K562 (cell line): Measurements from ENCODE around the gene CAPZA1. TPM values are rescaled to one million over a fixed set of nuclear protein-coding genes. Genes with fewer than 3 reads are reported as not detected.

ENCODE experiments used
- ATAC-seq: fragments of 200-7000 bp; cut with Tn5 transposase; 3 replicates; pipeline ENCODE4 v1.9.1; 2020; ENCODE audit warnings: moderate library complexity
- BruUV-seq: library from RNA; stranded (reverse); fragments of 400-500 nt; replicated peaks from 2 replicates; lab custom pipeline; 2021; lab: Mats Ljungman, UMichigan
- CTCF ChIA-PET: fragments of 300-600 bp; formaldehyde crosslinking; extraction: SDS; loops from one replicate; lab custom pipeline; 2021; ENCODE audit warnings: low intra/inter-chr PET ratio; lab: Yijun Ruan, JAX
- POLR2A ChIA-PET: fragments of 300-600, 350-650 bp; sonication (Branson Sonifier 250); formaldehyde crosslinking; extraction: SDS; loops from one replicate; lab custom pipeline; 2021; ENCODE audit warnings: antibody characterized with exemption, inconsistent platforms; lab: Yijun Ruan, JAX
- DNase-seq, 4 experiments: peaks; one replicate each; pipeline versions ENCODE4 v3.0.0 to v3.0.0-alpha.2; 2011 to 2018; ENCODE audit warnings: low spot score in 3 of 4, mixed read lengths in 3 of 4; ENCODE audit errors: extremely low read depth in 1 of 4
- FAIRE-seq: peaks from 2 replicates; lab custom pipeline; 2011; peaks lifted over from hg19 to GRCh38; lab: Jason Lieb, UNC
- H2AFZ ChIP-seq: 2 replicates; pipeline ENCODE4 v1.6.0; 2011; ENCODE audit warnings: low read depth, low read length, control low read depth, inconsistent platforms
- H3K27ac ChIP-seq: fragments of 200-600 bp; 3 replicates; pipeline ENCODE4 v1.8.0; 2011; ENCODE audit warnings: low read depth, mild to moderate bottlenecking, control low read depth, inconsistent platforms, low read length, moderate library complexity, mixed read lengths; ENCODE audit errors: extremely low read depth
- H3K27me3 ChIP-seq, 2 experiments: fragments of 300-600 bp in 1 of 2; 2 replicates in 1 of 2; 3 replicates in 1 of 2; pipeline versions ENCODE4 v1.6.0 to v1.8.0; 2011; ENCODE audit warnings: inconsistent platforms in 2 of 2, low read length in 2 of 2, mild to moderate bottlenecking in 1 of 2, mixed read lengths in 1 of 2, moderate library complexity in 1 of 2; ENCODE audit not compliant: control insufficient read depth in 2 of 2, insufficient read depth in 2 of 2
- H3K36me3 ChIP-seq: fragments of 300-600 bp; 3 replicates; pipeline ENCODE4 v1.8.0; 2011; ENCODE audit warnings: mild to moderate bottlenecking, low read length, inconsistent platforms; ENCODE audit not compliant: control insufficient read depth, insufficient read depth
- H3K4me1 ChIP-seq, 2 experiments: fragments of 200-600 bp in 1 of 2; replicated peaks in 1 of 2; 2 replicates in 1 of 2; 3 replicates in 1 of 2; pipeline versions ENCODE4 v1.5.1 to v1.8.0; 2011; ENCODE audit warnings: inconsistent platforms in 2 of 2, low read length in 2 of 2, mild to moderate bottlenecking in 1 of 2, mixed read lengths in 1 of 2, moderate library complexity in 1 of 2; ENCODE audit not compliant: control insufficient read depth in 2 of 2, insufficient read depth in 2 of 2
- H3K4me2 ChIP-seq: 2 replicates; pipeline ENCODE4 v1.6.1; 2011; ENCODE audit warnings: low read length, control low read depth, inconsistent platforms, mixed read lengths; ENCODE audit not compliant: insufficient read depth
- H3K4me3 ChIP-seq: fragments of 200-600 bp; sonication (generic), shearing (Covaris generic); 2 replicates; pipeline ENCODE4 v1.5.1; 2016; ENCODE audit warnings: control low read depth, inconsistent platforms
- H3K79me2 ChIP-seq: fragments of 200-600 bp; 3 replicates; pipeline ENCODE4 v1.8.0; 2011; ENCODE audit warnings: low read length, inconsistent platforms; ENCODE audit not compliant: control insufficient read depth, insufficient read depth
- H3K9ac ChIP-seq, 2 experiments: 2 replicates each; pipeline versions ENCODE4 v1.6.0 to v1.6.1; 2011; ENCODE audit warnings: low read depth in 2 of 2, low read length in 2 of 2, control low read depth in 1 of 2, inconsistent platforms in 1 of 2, mild to moderate bottlenecking in 1 of 2, mixed read lengths in 1 of 2; ENCODE audit not compliant: insufficient read depth in 1 of 2
- H3K9me1 ChIP-seq: one replicate; pipeline ENCODE4 v1.6.0; 2011; ENCODE audit warnings: inconsistent platforms, mild to moderate bottlenecking, low read length, moderate library complexity; ENCODE audit not compliant: control insufficient read depth, insufficient read depth
- H3K9me3 ChIP-seq: replicated peaks from 2 replicates; pipeline ENCODE4 v1.5.1; 2011; ENCODE audit warnings: low read depth, low read length, inconsistent platforms; ENCODE audit not compliant: control insufficient read depth, insufficient read depth
- H4K20me1 ChIP-seq: replicated peaks from 2 replicates; pipeline ENCODE4 v1.6.1; 2011; ENCODE audit warnings: low read length, inconsistent platforms, mixed read lengths; ENCODE audit not compliant: control insufficient read depth, insufficient read depth
- ARID2 ChIP-seq: fragments of 450-650 bp; IDR thresholded peaks from 2 replicates; pipeline ENCODE4 v1.6.1; 2017; ENCODE audit warnings: antibody characterized with exemption, mild to moderate bottlenecking
- CHAMP1 ChIP-seq: fragments of 450-650 bp; IDR thresholded peaks from 2 replicates; pipeline ENCODE4 v1.6.1; 2016; ENCODE audit warnings: mild to moderate bottlenecking
- CREM ChIP-seq: IDR thresholded peaks from 2 replicates; pipeline ENCODE4 v1.6.1; 2014; ENCODE audit warnings: antibody characterized with exemption, low read depth
- JUND ChIP-seq, 2 experiments: IDR thresholded peaks; 2 replicates in 1 of 2; 3 replicates in 1 of 2; pipeline ENCODE4 v1.6.1; 2011; ENCODE audit warnings: borderline replicate concordance in 2 of 2, low read depth in 2 of 2, low read length in 2 of 2, improper control_type of control experiment in 1 of 2, missing biosample characterization in 1 of 2, missing genetic modification characterization in 1 of 2, missing genetic modification reagents in 1 of 2
- MEIS2 ChIP-seq: fragments of 450-650 bp; IDR thresholded peaks from 2 replicates; pipeline ENCODE4 v1.6.1; 2014; ENCODE audit warnings: mild to moderate bottlenecking; ENCODE audit not compliant: partially characterized antibody
- NCOA6 ChIP-seq: fragments of 450-650 bp; IDR thresholded peaks from 2 replicates; pipeline ENCODE4 v1.6.1; 2017; ENCODE audit warnings: mild to moderate bottlenecking
- NFIC ChIP-seq: fragments of 450-650 bp; IDR thresholded peaks from 2 replicates; pipeline ENCODE4 v1.6.1; 2017; ENCODE audit warnings: mild to moderate bottlenecking, inconsistent platforms
- SP1 ChIP-seq: sonication (generic); formaldehyde crosslinking; IDR thresholded peaks from 2 replicates; pipeline ENCODE4 v1.8.1; 2022; ENCODE audit warnings: mild to moderate bottlenecking, missing genetic modification reagents
- TCF7L2 ChIP-seq: fragments of 150-350 bp; IDR thresholded peaks from 2 replicates; pipeline ENCODE4 v1.6.1; 2016; ENCODE audit warnings: low read depth, mild to moderate bottlenecking, low read length, moderate library complexity
- TGIF2 ChIP-seq: sonication (generic); formaldehyde crosslinking; IDR thresholded peaks from 2 replicates; pipeline ENCODE4 v1.8.1; 2022; ENCODE audit warnings: mild to moderate bottlenecking, missing genetic modification reagents, moderate library complexity
- ZNF121 ChIP-seq: sonication (generic); formaldehyde crosslinking; conservative IDR thresholded peaks from 2 replicates; pipeline ENCODE4 v1.8.0; 2022; ENCODE audit warnings: missing genetic modification reagents
- ZNF140 ChIP-seq: fragments of 250-450 bp; sonication (Bioruptor Pico); IDR thresholded peaks from 2 replicates; pipeline ENCODE4 v1.8.0; 2021; ENCODE audit warnings: moderate library complexity, mild to moderate bottlenecking, inconsistent platforms
- ZNF197 ChIP-seq: fragments of 200-800 bp; sonication (Bioruptor generic); IDR thresholded peaks from 2 replicates; pipeline ENCODE4 v1.6.1; 2016; ENCODE audit warnings: low read depth, missing genetic modification characterization, missing compliant biosample characterization
- ZNF212 ChIP-seq: fragments of 450-650 bp; formaldehyde crosslinking; IDR thresholded peaks from 2 replicates; pipeline ENCODE4 v1.4.0; 2020; ENCODE audit warnings: mild to moderate bottlenecking
- ZNF274 ChIP-seq: IDR thresholded peaks from 2 replicates; pipeline ENCODE4 v1.6.1; 2011; ENCODE audit warnings: low read depth, mild to moderate bottlenecking, low read length, moderate library complexity, borderline replicate concordance
- ZNF408 ChIP-seq: fragments of 250-450 bp; sonication (Bioruptor Pico); IDR thresholded peaks from 2 replicates; pipeline ENCODE4 v1.4.0; 2020; ENCODE audit warnings: low read depth, mild to moderate bottlenecking, moderate library complexity
- WGBS: fragments of 100-300 bp; shearing (Covaris generic); methylation state at CpG from one replicate; pipeline ENCODE4 v1.1.6; 2016; ENCODE audit warnings: low coverage, mixed read lengths; ENCODE audit not compliant: insufficient coverage; ENCODE audit errors: missing lambda C conversion rate; 5-methylcytosine and 5-hydroxymethylcytosine counted together
- in situ Hi-C: fragments of 300-500 bp; cut with MboI; formaldehyde crosslinking; loops from 4 replicates; pipeline ENCODE4 v1.15.0; 2018; ENCODE audit warnings: inconsistent platforms, mixed read lengths
- intact Hi-C: fragments of 100-400 bp; cut with micrococcal nuclease; formaldehyde crosslinking; loops from 2 replicates; pipeline ENCODE4 v1.14.2; 2022
- polyA plus RNA-seq, 8 experiments: library from polyadenylated mRNA; depleted of rRNA in 4 of 8; stranded (reverse) in 5 of 8; unstranded in 3 of 8; fragments of >200 nt; fragmentation: Nextera tagmentation in 2 of 8; fragmentation: Illumina TruSeq in 1 of 8; extraction: Ambion mirVana in 2 of 8; extraction: Trizol in 1 of 8; gene quantifications; 2 replicates each; pipeline versions ENCODE4 v1.2.1 to v1.2.3, GENCODE V29; 2011 to 2014; ENCODE audit warnings: inconsistent platforms in 1 of 8, missing spikeins in 1 of 8
- total RNA-seq, 7 experiments: library from RNA; depleted of rRNA in 6 of 7; stranded (reverse); fragments of >200 nt in 6 of 7; fragmentation: Illumina TruSeq in 2 of 7; extraction: Trizol in 2 of 7; gene quantifications; 2 replicates each; pipeline versions ENCODE4 v1.2.1 to v1.2.3, GENCODE V29; 2011 to 2021; ENCODE audit warnings: low replicate concordance in 1 of 7
- TF ChIP-seq, protein P1 (sequence below): fragments of 150-350 bp; conservative IDR thresholded peaks from 2 replicates; pipeline ENCODE4 v1.6.1; 2014; ENCODE audit warnings: low read length

CAPZA1 gene
- total and polyA plus RNA-seq, 9 of the 15 experiments (the other 6 are each of a cell fraction or from before 2014, with no cell fraction given), result 237 to 1,020 (median 306) TPM

- TF ChIP-seq CHAMP1, result no peak
These were observed 23.4 kb downstream of the CAPZA1 start (continued) for GRCh38 chr1:112643080-112643479.

DNA sequence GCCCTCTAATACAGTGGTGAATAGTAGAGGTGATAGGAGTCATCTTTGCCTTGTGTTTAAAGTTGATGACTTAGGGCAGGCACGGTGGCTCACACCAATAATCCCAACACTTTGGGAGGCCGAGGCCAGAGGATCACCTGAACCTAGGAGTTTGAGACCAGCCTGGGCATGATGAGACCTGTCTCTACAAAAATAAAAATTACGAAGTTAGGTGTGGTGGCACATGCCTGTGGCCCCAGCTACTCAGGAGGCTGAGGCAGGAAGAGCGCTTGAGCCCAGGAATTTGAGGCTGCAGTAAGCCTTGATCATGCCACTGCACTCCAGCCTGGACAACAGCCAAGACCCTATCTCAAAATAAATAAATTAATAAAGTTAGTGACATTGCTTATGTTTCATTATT, 26.6 kb downstream of the CAPZA1 start:
- DNase-seq, result no peak
- H4K20me1 ChIP-seq, result 0 out of 2 replicates have a peak, but pooled peaks cover 4% of the 10 kb centered on the region
- intact Hi-C loops, result no loop called here
- no peak overlapping the region for H3K27ac ChIP-seq
- H2AFZ ChIP-seq, result no peak overlapping the region
- peaks cover 84% of the 10 kb centered on the region for H3K36me3 ChIP-seq
- CTCF ChIA-PET, result no interaction called here
- H3K27me3 ChIP-seq, result no peaks in the 10 kb centered on the region
- ATAC-seq, result no peak
- TF ChIP-seq JUND (IDR thresholded peaks at IDR 0.05; ENCODE audit: borderline replicate concordance, low read depth, low read length) (no peak), JUND (tag; IDR thresholded peaks at IDR 0.05; ENCODE audit: borderline replicate concordance, low read depth, low read length) (no peak), SP1 (CRISPR knock-in tag) (no peak), NFIC (0 out of 2 replicates have a peak, but pooled peaks have one; percentile 18), ZNF408 (CRISPR knock-in tag) (no peak), NCOA6 (no peak), MEIS2 (no peak), ZNF197 (CRISPR knock-in tag) (no peak), ZNF121 (CRISPR knock-in tag) (peak; percentile 46; the same call in 1 of the 2 replicates), TGIF2 (CRISPR knock-in tag) (0 out of 2 replicates have a peak, but pooled peaks have one; percentile 30), ZNF212 (CRISPR knock-in tag) (no peak), ZNF274 (no peak), ARID2 (no peak), ZNF140 (CRISPR knock-in tag) (no peak), TCF7L2 (no peak), CREM (no peak)
- TF ChIP-seq, protein P1, sequence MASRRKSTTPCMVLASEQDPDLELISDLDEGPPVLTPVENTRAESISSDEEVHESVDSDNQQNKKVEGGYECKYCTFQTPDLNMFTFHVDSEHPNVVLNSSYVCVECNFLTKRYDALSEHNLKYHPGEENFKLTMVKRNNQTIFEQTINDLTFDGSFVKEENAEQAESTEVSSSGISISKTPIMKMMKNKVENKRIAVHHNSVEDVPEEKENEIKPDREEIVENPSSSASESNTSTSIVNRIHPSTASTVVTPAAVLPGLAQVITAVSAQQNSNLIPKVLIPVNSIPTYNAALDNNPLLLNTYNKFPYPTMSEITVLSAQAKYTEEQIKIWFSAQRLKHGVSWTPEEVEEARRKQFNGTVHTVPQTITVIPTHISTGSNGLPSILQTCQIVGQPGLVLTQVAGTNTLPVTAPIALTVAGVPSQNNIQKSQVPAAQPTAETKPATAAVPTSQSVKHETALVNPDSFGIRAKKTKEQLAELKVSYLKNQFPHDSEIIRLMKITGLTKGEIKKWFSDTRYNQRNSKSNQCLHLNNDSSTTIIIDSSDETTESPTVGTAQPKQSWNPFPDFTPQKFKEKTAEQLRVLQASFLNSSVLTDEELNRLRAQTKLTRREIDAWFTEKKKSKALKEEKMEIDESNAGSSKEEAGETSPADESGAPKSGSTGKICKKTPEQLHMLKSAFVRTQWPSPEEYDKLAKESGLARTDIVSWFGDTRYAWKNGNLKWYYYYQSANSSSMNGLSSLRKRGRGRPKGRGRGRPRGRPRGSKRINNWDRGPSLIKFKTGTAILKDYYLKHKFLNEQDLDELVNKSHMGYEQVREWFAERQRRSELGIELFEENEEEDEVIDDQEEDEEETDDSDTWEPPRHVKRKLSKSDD, result no peak
- TF ChIP-seq, all 486 proteins: peak for 3
- no peak for FAIRE-seq
- in situ Hi-C loops, result no loop called here
- Histone ChIP-seq H3K9me3 (no peaks in the 10 kb centered on the region), H3K4me3 (no peak overlapping the region), H3K9me1 (peaks cover 3% of the 10 kb centered on the region), H3K79me2 (peaks cover 99% of the 10 kb centered on the region), H3K9ac (no peak overlapping the region), H3K4me2 (no peak overlapping the region), H3K4me1 (no peaks in the 10 kb centered on the region)
- BruUV-seq, result no TSS peak
- POLR2A ChIA-PET, result no interaction called here
- 96% methylated on average over 4 of the region's 4 CpGs for WGBS
